GM19463 (cell line): Measurements from ENCODE around the gene SLC25A36.
"Not testable (repeated sequence)": the region's sequence is repeated elsewhere in the genome, so short reads cannot be mapped to it uniquely, and the experiment has no call there.

Experiments used
- ATAC-seq: cut with Tn5 transposase; IDR thresholded peaks from one replicate; pipeline ENCODE4 v1.9.1; 2021; ENCODE audit warnings: mild to moderate bottlenecking, moderate library complexity; ENCODE audit not compliant: unreplicated experiment

Gene SLC25A36

DNA sequence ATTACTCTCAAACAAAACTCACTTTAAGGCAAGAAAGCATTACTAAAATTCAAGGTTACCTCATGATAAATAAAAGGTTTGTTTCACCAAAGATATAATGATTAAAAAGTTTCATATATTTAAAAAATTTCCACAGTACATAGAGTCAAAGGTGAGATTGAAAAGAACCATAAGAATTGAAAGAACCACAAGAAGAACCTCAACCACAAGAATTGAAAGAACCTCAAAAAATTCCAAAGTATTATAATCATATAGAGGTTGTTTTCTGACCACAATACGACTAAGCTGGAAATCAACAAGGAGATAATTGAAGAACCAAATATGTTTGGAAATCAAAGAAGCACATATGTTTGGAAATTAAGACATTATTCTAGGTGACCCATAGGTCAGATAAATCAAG lies 52.7 kb downstream of the SLC25A36 start:
- no peak for ATAC-seq

DNA sequence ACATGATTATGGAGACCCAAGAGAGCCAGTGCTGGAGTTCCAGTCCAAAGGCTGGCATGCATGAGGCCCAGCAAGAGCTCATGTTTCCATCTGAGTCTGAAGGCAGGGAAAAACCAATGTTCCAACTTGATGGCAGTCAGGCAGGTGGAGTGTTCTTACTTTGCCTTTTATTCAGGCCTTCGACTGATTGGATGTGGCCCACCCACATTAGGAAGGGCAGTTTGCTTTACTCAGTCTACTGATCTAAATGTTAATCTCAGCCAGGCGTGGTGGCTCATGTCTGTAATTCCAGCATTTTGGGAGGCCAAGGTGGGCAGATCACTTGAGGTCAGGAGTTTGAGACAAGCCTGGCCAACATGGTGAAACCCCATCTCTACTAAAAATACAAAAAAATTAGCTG lies 53.2 kb downstream of the SLC25A36 start:
- not testable (repeated sequence) for ATAC-seq

DNA sequence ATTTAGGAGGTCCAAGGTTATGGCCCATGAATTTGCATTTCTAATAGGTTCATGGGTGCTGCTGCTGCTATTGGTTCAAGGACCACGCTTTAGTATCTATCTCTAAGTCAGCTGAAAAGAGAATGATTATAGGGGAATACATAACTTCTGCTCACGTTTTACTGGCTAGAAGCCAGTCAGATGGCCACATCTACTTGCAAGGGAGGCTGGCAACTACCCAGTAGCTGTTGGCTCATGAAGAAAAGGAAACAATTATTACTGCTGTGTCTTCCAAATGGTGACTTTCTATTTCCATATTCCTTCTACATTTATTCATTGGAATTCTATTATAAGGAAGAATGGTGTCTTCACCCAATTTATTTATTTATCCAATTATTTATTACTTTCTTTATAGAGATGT lies 54.2 kb downstream of the SLC25A36 start:
- no peak for ATAC-seq

DNA sequence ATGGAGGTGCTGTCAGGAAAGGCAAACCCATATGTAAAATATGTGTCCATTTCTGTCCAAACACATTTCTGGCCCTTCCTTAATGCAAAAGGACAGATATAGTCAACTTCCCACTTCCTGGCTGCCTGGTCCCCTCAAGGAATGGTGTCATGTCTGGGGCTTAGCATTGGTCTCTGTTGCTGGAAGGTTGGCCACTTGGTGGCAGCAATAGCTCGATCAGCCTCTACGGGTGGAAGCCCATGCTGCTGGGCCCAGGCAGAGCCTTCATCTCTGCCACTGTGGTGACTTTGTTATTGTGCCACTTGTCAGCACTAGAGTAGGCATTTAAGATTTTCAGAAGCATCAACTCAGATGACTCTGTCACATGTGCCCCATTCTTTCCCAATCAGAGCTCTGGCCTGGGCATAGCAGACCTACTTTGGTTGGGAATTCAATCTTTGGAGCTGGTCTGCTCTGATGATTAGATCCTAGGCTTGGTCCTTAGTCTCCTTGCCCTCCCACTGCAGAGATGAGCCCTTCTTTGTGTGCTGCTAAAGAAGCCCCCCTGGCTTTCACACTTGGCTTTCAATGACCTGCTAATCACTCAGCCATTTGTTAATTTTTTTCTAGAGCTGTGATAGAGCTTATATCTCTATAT lies 58.5 kb downstream of the SLC25A36 start:
- no peak for ATAC-seq

- no peak for ATAC-seq
These were observed 59.0 kb downstream of the SLC25A36 start for GRCh38 chr3:141000686-141001085.

GRCh38 chr3:141006344-141006743 lies 64.7 kb downstream of the SLC25A36 start:
- ATAC-seq, result no peak

DNA sequence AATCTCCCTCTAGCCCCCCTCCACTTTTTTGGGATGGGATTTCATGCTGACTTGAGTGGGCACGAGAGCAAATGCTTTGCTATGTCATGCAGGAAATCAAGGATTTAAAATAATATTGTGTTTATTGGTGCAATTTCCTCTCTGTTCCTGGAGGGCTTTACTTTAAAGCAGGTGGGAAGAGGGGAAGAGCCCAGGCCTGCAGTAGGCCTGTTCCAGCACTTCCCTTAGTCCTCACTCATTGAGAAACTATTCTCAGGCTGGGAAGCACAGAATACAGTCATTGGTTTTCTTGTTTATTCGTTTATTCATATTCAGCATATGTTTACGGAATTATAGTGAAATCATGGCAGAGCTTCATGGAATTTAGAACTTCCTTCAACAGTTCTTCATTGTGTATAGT lies 67.9 kb downstream of the SLC25A36 start:
- ATAC-seq, result no peak

GRCh38 chr3:141011232-141011996 lies 69.8 kb downstream of the SLC25A36 start:
- ATAC-seq, result peak; percentile 97

GRCh38 chr3:141011997-141012262 lies 70.3 kb downstream of the SLC25A36 start:
- no peak for ATAC-seq

- ATAC-seq, result no peak
These were observed 70.9 kb downstream of the SLC25A36 start for GRCh38 chr3:141012571-141012970.

DNA sequence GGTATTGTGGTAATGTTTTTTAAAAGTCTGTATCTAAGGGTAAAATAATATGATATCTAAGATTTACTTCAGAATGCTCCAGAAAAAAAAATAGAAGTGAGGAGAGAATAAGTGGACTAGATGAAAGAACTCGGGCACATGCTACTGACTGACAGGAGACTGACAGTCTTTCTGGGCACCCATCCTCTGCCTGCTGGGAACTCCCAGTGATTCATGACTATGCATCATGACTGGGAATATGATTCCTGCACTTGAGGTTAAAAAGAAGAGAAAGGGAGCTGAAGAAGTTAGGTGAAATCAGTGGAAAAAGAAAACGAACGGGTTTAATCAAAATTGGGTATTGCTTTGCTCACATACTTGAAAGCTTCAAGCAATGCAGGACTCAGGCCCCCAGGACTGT lies 73.8 kb downstream of the SLC25A36 start:
- no peak for ATAC-seq

GRCh38 chr3:141017366-141018322 lies 76.0 kb downstream of the SLC25A36 start:
- not testable (repeated sequence) for ATAC-seq

DNA sequence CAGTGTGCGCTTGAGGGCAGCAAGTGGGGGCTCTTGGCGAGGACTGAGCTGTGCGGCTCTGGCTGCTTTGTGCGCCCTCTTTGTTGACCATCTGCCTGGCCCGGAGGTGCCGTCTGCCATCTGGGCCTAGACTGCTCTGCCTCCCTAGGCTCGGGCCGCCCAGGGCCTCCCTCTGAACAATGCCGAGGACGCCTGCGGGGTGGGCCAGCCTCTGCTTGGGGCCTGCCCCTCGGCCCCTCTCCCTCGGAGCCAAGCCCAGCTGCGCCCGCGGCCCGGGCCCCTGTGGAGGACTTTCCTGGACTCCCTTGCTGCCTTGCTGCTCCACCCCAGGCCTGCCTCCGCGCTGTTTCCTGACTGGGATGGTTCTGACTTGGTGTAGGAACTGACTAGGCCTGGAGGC lies 77.6 kb downstream of the SLC25A36 start:
- no peak for ATAC-seq

GRCh38 chr3:141020143-141020830 lies 78.7 kb downstream of the SLC25A36 start:
- ATAC-seq, result no peak

DNA sequence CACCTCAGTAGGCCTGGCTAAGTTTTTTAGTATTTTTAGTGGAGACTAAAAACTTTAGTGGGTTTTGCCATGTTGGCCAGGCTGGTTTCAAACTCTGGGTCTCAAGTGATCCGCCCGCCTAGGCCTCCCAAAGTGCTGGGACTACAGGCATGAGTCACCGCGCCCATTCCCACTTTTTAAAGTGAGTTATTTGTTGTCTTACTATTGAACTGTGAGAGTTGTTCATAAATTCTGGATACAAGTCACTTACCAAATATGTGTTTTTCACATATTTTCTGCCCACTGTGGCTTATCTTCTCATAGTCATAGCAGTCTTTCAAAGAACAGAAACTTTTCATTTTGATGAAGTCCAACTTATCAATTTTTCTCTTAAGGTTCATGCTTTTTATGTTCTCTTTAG lies 79.6 kb downstream of the SLC25A36 start:
- ATAC-seq, result no peak
